ENCODE measurements around the gene SOX21.
"Not testable (repeated sequence)": the region's sequence is repeated elsewhere in the genome, so short reads cannot be mapped to it uniquely, and the experiment has no call there.

SOX21 gene

GRCh38 chr13:94739235-94739634 lies 26.9 kb upstream of the SOX21 start:
- no peak for DNase-seq (ENCODE audit: low spot score)
- in situ Hi-C loops (cut with MboI; ENCODE audit: low pct_unique_long_range_greater_than_20kb, low sequenced_read_pairs, unreplicated experiment): no loop called here
- no peak for TF ChIP-seq CTCF (IDR thresholded peaks at IDR 0.05; ENCODE audit: extremely low read depth, insufficient read depth, missing control alignments)

- no peak for TF ChIP-seq CTCF (IDR thresholded peaks at IDR 0.05; ENCODE audit: extremely low read depth, insufficient read depth, missing control alignments)
- DNase-seq (ENCODE audit: low spot score): no peak
- in situ Hi-C loops (cut with MboI; ENCODE audit: low pct_unique_long_range_greater_than_20kb, low sequenced_read_pairs, unreplicated experiment): no loop called here
These were observed 18.7 kb upstream of the SOX21 start for GRCh38 chr13:94731028-94731427.

- DNase-seq (ENCODE audit: low spot score); in situ Hi-C loops (cut with MboI; ENCODE audit: low pct_unique_long_range_greater_than_20kb, low sequenced_read_pairs, unreplicated experiment): not testable (repeated sequence)
These were observed 17.6 kb upstream of the SOX21 start for GRCh38 chr13:94729941-94730340.

- TF ChIP-seq CTCF (IDR thresholded peaks at IDR 0.05; ENCODE audit: extremely low read depth, insufficient read depth, missing control alignments): no peak
- DNase-seq (ENCODE audit: low spot score): no peak
- in situ Hi-C loops (cut with MboI; ENCODE audit: low pct_unique_long_range_greater_than_20kb, low sequenced_read_pairs, unreplicated experiment): no loop called here
These were observed 14.1 kb upstream of the SOX21 start for GRCh38 chr13:94726425-94726824.

GRCh38 chr13:94722609-94723345 lies 10.4 kb upstream of the SOX21 start:
- DNase-seq (ENCODE audit: low spot score): no peak
- in situ Hi-C loops (cut with MboI; ENCODE audit: low pct_unique_long_range_greater_than_20kb, low sequenced_read_pairs, unreplicated experiment): no loop called here
- TF ChIP-seq CTCF (IDR thresholded peaks at IDR 0.05; ENCODE audit: extremely low read depth, insufficient read depth, missing control alignments): no peak

GRCh38 chr13:94718697-94719096 lies 6.4 kb upstream of the SOX21 start:
- in situ Hi-C loops (cut with MboI; ENCODE audit: low pct_unique_long_range_greater_than_20kb, low sequenced_read_pairs, unreplicated experiment); DNase-seq (ENCODE audit: low spot score): not testable (repeated sequence)

- in situ Hi-C loops (cut with MboI; ENCODE audit: low pct_unique_long_range_greater_than_20kb, low sequenced_read_pairs, unreplicated experiment): no loop called here
- no peak for TF ChIP-seq CTCF (IDR thresholded peaks at IDR 0.05; ENCODE audit: extremely low read depth, insufficient read depth, missing control alignments)
- no peak for DNase-seq (ENCODE audit: low spot score)
These were observed 5.6 kb upstream of the SOX21 start for GRCh38 chr13:94717916-94718315.

- TF ChIP-seq CTCF (IDR thresholded peaks at IDR 0.05; ENCODE audit: extremely low read depth, insufficient read depth, missing control alignments): no peak
- DNase-seq (ENCODE audit: low spot score): no peak
These were observed 3.7 kb upstream of the SOX21 start for GRCh38 chr13:94716016-94716415.

More at GRCh38 chr13:94716016-94716415, 3.7 kb upstream of the SOX21 start:
- in situ Hi-C loops (cut with MboI; ENCODE audit: low pct_unique_long_range_greater_than_20kb, low sequenced_read_pairs, unreplicated experiment): no loop called here

Measured in GM13977 (cell line).